PC-3 (cell line): ENCODE results near the gene GAB3.

Experiments
- EZH2 ChIP-seq: fragments of 300-600 bp; sonication (generic); IDR thresholded peaks from one replicate; pipeline ENCODE4 v1.6.1; 2017; ENCODE audit warnings: antibody characterized with exemption, mild to moderate bottlenecking, low read length; ENCODE audit not compliant: unreplicated experiment
- EZH2phosphoT487 ChIP-seq: fragments of 300-600 bp; sonication (generic); IDR thresholded peaks from 2 replicates; pipeline ENCODE4 v1.6.1; 2018; ENCODE audit warnings: mild to moderate bottlenecking, antibody characterized with exemption, low read length, borderline replicate concordance
- TF ChIP-seq, protein P1 (sequence below): fragments of 300-600 bp; sonication (generic); conservative IDR thresholded peaks from 2 replicates; pipeline ENCODE4 v1.5.1; 2017; ENCODE audit warnings: antibody characterized with exemption, low read depth, mild to moderate bottlenecking, low read length

DNA sequence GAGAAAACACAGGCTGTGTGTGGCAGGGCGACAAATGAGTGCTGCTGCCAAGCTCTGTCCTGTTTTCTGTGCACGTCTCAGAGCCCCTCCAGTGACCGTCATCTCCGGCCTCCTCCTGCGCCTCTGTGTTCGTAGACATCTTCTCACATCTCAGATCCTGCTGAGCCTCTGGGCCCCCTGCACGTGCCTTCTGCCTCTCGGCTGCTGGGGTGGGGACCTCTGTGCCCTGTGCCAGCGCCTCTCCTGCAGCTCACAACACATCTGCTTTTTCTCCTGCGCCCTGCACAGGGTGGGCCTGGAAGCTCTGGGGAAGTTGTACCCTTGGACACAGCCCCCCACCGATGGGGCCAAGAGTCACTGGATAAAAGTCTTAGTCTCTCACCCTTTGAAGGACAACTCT is 95.1 kb downstream of the GAB3 start:
- TF ChIP-seq, protein P1, sequence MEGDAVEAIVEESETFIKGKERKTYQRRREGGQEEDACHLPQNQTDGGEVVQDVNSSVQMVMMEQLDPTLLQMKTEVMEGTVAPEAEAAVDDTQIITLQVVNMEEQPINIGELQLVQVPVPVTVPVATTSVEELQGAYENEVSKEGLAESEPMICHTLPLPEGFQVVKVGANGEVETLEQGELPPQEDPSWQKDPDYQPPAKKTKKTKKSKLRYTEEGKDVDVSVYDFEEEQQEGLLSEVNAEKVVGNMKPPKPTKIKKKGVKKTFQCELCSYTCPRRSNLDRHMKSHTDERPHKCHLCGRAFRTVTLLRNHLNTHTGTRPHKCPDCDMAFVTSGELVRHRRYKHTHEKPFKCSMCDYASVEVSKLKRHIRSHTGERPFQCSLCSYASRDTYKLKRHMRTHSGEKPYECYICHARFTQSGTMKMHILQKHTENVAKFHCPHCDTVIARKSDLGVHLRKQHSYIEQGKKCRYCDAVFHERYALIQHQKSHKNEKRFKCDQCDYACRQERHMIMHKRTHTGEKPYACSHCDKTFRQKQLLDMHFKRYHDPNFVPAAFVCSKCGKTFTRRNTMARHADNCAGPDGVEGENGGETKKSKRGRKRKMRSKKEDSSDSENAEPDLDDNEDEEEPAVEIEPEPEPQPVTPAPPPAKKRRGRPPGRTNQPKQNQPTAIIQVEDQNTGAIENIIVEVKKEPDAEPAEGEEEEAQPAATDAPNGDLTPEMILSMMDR: no peak
- TF ChIP-seq EZH2: no peak
- TF ChIP-seq EZH2phosphoT487: no peak
